ENCODE results near the gene KSR2. TPM values are rescaled to one million over a fixed set of nuclear protein-coding genes. Genes with fewer than 3 reads are reported as not detected.

The KSR2 gene
- under 1 TPM; under 0.01 to 0.06 (median 0.03) TPM for total RNA-seq

DNA sequence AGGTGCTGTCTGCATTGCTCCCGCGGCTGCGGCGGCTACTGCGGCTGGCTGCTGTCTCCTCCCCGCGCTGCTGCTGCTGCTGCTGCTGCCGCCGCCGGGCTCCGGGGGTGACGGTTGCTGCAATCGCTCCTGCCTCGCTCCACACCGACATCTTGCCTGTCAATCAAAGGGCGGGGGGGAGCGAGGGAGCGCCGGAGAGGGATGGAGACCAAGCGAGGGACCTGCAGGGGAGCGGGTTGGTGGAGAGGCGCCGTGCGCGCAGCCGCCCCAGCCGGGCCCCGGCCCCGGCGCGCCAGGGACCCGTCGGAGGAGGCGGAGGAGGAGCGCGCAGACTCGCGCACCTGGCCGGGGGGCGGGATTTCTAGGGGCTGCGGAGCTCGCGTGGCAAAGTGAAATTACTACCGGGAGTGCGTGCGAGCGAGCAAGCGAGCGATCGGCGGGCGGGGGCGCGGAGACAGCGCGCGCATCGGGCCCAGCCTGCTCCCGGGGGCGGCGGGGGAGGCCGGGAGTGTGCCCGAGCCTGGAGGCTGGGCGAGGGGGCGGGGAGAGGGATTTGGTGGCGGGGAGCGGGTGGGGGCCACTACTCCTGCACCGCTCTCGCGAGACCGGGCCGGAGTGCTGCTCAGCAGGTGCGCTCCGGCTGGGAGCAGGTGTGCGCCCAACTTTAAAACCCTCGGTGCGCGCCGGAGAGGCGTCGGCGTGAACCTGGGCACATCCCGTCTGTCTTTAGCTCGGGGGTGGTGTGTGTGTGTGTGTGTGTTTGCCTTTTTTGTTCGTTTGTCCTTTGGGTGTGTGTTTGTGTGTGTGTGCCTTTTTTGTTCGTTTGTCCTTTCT is at the start of gene KSR2:
Gene KSR2 (minus strand): TSS at position 165 of the 834 bp plus-strand sequence. CDS start 735 bp downstream, outside the sequence.
- intact Hi-C loops (cut with DNase I) = no loop called here
- Histone ChIP-seq H3K9me3 (peaks cover 0 to 28% (median 14%) of the 10 kb centered on the region in 4 donors), H3K27me3 (peaks cover 0 to 84% (median 12%) of the 10 kb centered on the region in 4 donors), H3K4me3 (peak within 1 kb of the TSS; percentile 33 to 47 (median 38)), H3K36me3 (no peaks in the 10 kb centered on the region), H3K27ac (replicated peaks in 1 of 4) (no peak within 1 kb of the TSS), H3K4me1 (peaks cover 0 to 13% (median 11%) of the 10 kb centered on the region in 4 donors)
- WGBS = 3% methylated on average over 16 of the region's 86 CpGs
- no peak for DNase-seq (ENCODE audit: extremely low spot score)
- TF ChIP-seq POLR2AphosphoS5 (IDR thresholded peaks at IDR 0.05) = no peak
- TF ChIP-seq EP300 (IDR thresholded peaks at IDR 0.05) = no peak
- no peak for TF ChIP-seq CTCF (IDR thresholded peaks at IDR 0.05)
- no peak for TF ChIP-seq POLR2A (IDR thresholded peaks at IDR 0.05; ENCODE audit: low read depth)

DNA sequence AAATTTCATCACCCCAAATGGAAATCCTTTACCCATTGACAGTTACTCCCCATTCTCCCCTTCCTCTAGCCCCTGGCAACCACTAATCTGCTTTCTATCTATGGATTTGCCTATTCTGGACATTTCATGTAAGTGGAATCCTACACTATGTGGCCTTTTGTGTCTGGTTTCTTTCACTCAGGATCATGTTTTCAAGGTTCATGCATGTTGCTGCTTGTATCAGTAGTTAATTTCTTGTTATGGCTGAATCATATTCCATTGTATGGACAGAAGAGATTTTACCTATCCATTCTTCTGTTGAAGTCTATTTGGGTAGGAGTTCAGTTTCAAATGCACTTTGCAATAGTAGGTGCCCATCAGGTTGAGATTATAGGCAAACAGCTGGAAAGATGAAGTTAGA is 49.1 kb upstream of the KSR2 start:
- no peak overlapping the region for H3K4me3 ChIP-seq
- no peak overlapping the region for H3K27ac ChIP-seq (replicated peaks in 1 of 4)
- intact Hi-C loops (cut with DNase I) = loop anchor here (5.0 kb wide), 1 partner anchor 34 kb away; no protein-coding TSS in a partner anchor
- H3K27me3 ChIP-seq = no peaks in the 10 kb centered on the region
- peaks cover 6 to 20% (median 16%) of the 10 kb centered on the region in 4 donors for H3K4me1 ChIP-seq
- peaks cover 0 to 39% (median 30%) of the 10 kb centered on the region in 4 donors for H3K36me3 ChIP-seq
- no peak for DNase-seq (ENCODE audit: extremely low spot score)
- H3K9me3 ChIP-seq = no peaks in the 10 kb centered on the region
- TF ChIP-seq EP300 (IDR thresholded peaks at IDR 0.05) (no peak), POLR2A (IDR thresholded peaks at IDR 0.05; ENCODE audit: low read depth) (no peak), CTCF (IDR thresholded peaks at IDR 0.05) (no peak), POLR2AphosphoS5 (IDR thresholded peaks at IDR 0.05) (no peak)

- Histone ChIP-seq H3K4me1 (peaks cover 6 to 20% (median 16%) of the 10 kb centered on the region in 4 donors), H3K36me3 (peaks cover 0 to 26% (median 18%) of the 10 kb centered on the region in 4 donors), H3K27me3 (no peaks in the 10 kb centered on the region), H3K27ac (replicated peaks in 1 of 4) (peak within 1 kb of the TSS; percentile 42 to 69 (median 59)), H3K9me3 (no peaks in the 10 kb centered on the region), H3K4me3 (peak within 1 kb of the TSS; percentile 72 to 90 (median 86))
- 0% methylated on average over 31 of the region's 61 CpGs for WGBS
- DNase-seq (ENCODE audit: extremely low spot score) = peak; percentile 99
- intact Hi-C loops (cut with DNase I) = loop anchor here (5.0 kb wide), 1 partner anchor 36 kb away; no protein-coding TSS in a partner anchor
- TF ChIP-seq POLR2AphosphoS5 (IDR thresholded peaks at IDR 0.05) (peak in 1 of 2 donors; percentile 77), EP300 (IDR thresholded peaks at IDR 0.05) (no peak), POLR2A (IDR thresholded peaks at IDR 0.05; ENCODE audit: low read depth) (no peak)
Observed at GRCh38 chr12:118016424-118017264, 47.9 kb upstream of the KSR2 start, which contains the start of gene RFC5. TSS of gene RFC5 (plus strand) at chr12:118016703. CDS start at chr12:118016828, 125 bp downstream.

- peaks cover 6 to 20% (median 16%) of the 10 kb centered on the region in 4 donors for H3K4me1 ChIP-seq
- WGBS = 32% methylated on average over 9 of the region's 9 CpGs
Observed at GRCh38 chr12:118015944-118016343, 47.2 kb upstream of the KSR2 start.

More at GRCh38 chr12:118015944-118016343, 47.2 kb upstream of the KSR2 start:
- Histone ChIP-seq H3K27ac (replicated peaks in 1 of 4) (no peak overlapping the region), H3K36me3 (peaks cover 0 to 19% (median 16%) of the 10 kb centered on the region in 4 donors), H3K9me3 (no peaks in the 10 kb centered on the region), H3K4me3 (peak overlapping the region; percentile 72 to 90 (median 86)), H3K27me3 (no peaks in the 10 kb centered on the region)
- no peak for DNase-seq (ENCODE audit: extremely low spot score)
- intact Hi-C loops (cut with DNase I) = loop anchor here (5.0 kb wide), 1 partner anchor 36 kb away; no protein-coding TSS in a partner anchor
- TF ChIP-seq EP300 (IDR thresholded peaks at IDR 0.05) = no peak
- no peak for TF ChIP-seq POLR2A (IDR thresholded peaks at IDR 0.05; ENCODE audit: low read depth)
- TF ChIP-seq POLR2AphosphoS5 (IDR thresholded peaks at IDR 0.05) = no peak
- no peak for TF ChIP-seq CTCF (IDR thresholded peaks at IDR 0.05)
